Left lobe of liver (tissue), 2 donors: Measurements from ENCODE around the gene NSMF. TPM values are rescaled to one million over a fixed set of nuclear protein-coding genes. Genes with fewer than 3 reads are reported as not detected.

ENCODE experiments used
- ATAC-seq: fragments of 200-7000 bp; cut with Tn5 transposase; one replicate; pipeline ENCODE4 v1.9.1; 2020; ENCODE audit warnings: mild to moderate bottlenecking, moderate library complexity
- DNase-seq: peaks from one replicate; pipeline ENCODE4 v3.0.0-alpha.2; 2020; ENCODE audit warnings: low spot score
- total RNA-seq: library from RNA; stranded (reverse); gene quantifications from one replicate; pipeline ENCODE4 v1.2.1, GENCODE V29; 2021
- donor health status: DM: no; HTN: no; CAD: no; lungs with moderate emphysema.
- donor health status: DM: no; HTN: yes; CAD: no.

NSMF gene
- total RNA-seq, 1 donor from 2014 or later = 23.0 TPM

- ATAC-seq (peak; percentile 11), DNase-seq (no peak)
Observed at GRCh38 chr9:137492464-137493363, 33.6 kb upstream of the NSMF start.

- no peak for DNase-seq
- no peak for ATAC-seq
Observed at GRCh38 chr9:137491735-137492432, 32.8 kb upstream of the NSMF start.

GRCh38 chr9:137490532-137491186 is 31.5 kb upstream of the NSMF start:
- ATAC-seq = no peak
- DNase-seq = no peak

- DNase-seq = no peak
- ATAC-seq = no peak
Observed at GRCh38 chr9:137488906-137489305, 29.8 kb upstream of the NSMF start.

GRCh38 chr9:137488327-137488653 is 29.2 kb upstream of the NSMF start:
- ATAC-seq (no peak), DNase-seq (no peak)

GRCh38 chr9:137487454-137488326 is 28.6 kb upstream of the NSMF start:
- DNase-seq (no peak), ATAC-seq (no peak)

GRCh38 chr9:137486545-137487453 is 27.7 kb upstream of the NSMF start:
- no peak for DNase-seq
- ATAC-seq = no peak

GRCh38 chr9:137486141-137486490 is 27.0 kb upstream of the NSMF start:
- no peak for DNase-seq
- ATAC-seq = no peak

GRCh38 chr9:137485343-137486140 is 26.4 kb upstream of the NSMF start:
- no peak for ATAC-seq
- DNase-seq = no peak

- DNase-seq = no peak
Observed at GRCh38 chr9:137484551-137485315, 25.6 kb upstream of the NSMF start.

GRCh38 chr9:137482094-137482781 is 23.1 kb upstream of the NSMF start:
- DNase-seq (peak; percentile 87), ATAC-seq (peak; percentile 86)

More at GRCh38 chr9:137484551-137485315, 25.6 kb upstream of the NSMF start:
- no peak for ATAC-seq

- ATAC-seq (no peak), DNase-seq (no peak)
Observed at GRCh38 chr9:137480686-137481683, 21.9 kb upstream of the NSMF start.

- DNase-seq = no peak
- no peak for ATAC-seq
Observed at GRCh38 chr9:137479892-137480685, 21.0 kb upstream of the NSMF start.

- DNase-seq = no peak
- ATAC-seq = no peak
Observed at GRCh38 chr9:137478962-137479861, 20.1 kb upstream of the NSMF start.

GRCh38 chr9:137478613-137478961 is 19.5 kb upstream of the NSMF start:
- no peak for ATAC-seq
- no peak for DNase-seq
